ENCODE results near the gene KIAA0825. TPM values are rescaled to one million over a fixed set of nuclear protein-coding genes. Genes with fewer than 3 reads are reported as not detected.

Gene KIAA0825, protein sequence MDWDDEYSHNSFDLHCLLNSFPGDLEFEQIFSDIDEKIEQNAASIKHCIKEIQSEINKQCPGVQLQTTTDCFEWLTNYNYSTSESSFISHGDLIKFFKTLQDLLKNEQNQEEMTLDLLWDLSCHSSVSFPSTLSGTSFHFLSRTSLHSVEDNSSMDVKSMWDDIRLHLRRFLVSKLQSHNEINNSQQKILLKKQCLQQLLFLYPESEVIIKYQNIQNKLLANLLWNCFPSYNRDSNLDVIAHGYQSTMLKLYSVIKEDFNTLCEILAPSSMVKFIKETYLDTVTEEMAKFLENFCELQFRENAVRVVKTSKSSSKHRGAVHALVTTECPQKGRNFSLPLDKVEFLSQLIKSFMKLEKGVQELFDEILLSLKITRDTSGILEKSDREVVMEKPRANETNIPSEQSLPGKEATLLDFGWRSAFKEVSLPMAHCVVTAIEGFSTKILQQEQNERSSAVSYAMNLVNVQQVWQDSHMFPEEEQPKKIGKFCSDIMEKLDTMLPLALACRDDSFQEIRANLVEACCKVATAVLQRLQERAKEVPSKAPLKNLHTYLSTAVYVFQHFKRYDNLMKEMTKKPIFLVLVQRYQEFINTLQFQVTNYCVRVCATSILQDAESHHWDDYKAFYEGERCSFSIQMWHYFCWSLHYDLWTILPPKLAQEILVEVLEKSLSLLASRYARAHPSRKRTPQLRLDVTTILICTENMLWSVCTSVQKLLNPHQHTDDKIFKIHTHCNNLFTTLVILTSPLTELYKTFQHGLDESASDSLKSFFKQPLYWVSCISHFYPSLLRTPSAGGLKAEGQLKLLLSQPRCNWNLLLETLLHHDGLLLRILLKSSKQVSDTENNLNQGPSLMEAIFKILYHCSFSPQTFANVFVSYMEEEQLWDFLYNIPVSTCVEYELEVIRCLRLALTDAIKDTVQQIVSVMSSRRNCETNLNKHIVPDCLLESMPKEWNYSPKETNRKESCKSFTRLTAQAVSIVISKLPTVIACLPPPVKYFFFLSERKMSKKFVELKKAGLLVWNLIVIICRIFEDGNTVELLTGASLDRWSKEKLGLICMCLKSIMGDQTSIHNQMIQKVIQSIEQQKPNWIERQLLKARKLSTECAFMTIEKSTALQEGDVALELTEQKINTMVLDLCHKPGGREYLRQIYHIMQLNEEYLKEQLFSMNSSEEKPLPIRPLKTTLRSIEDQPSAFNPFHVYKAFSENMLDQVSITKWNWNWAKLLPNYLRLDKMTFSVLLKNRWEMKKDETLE (N-terminal part only)
- total RNA-seq (2022; extraction: Qiagen RNA extraction), result 0.42 to 0.58 TPM (median 0.51 TPM) in 5 replicates

DNA sequence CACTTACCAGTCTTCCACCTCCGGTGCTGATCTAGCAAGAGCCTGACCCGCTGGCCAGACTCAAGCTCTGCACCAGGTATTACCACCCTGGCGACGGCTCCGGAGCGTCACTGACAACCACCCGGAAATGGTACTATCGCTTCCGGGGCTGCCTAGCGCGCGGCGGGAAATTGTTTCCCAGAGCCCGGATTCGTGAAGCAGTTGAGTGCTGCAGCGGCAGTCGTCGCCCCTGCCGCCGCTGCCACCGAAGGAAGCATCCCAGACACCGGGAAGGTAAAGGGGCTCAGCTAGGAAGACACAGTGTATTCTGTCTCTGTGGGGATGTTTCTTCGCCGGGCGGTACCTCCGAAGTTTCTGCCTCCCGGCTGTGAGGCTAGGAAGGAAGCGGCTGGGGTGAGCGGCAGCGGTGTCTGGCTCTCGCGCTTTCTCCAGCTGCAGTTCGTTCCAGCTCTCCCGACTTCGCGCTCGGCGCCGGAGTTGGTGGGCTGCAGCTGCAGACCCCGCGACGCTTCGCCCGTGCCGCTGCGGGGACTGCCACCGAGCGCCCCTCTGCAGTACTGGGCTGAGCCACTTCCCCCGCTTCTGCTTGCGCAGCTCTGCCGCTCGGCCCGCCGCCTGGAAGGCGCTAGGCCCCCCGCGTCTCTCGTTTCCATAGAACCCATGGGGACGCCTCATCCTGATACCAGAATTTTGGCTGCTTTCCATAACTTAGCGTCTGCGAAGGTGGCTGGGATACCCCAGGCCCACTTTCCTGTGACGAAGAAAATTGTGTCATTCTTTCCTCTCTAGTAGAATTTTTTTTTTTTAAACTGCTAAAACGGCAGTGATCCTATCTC is at the start of gene KIAA0825, which contains the start of gene SLF1:
KIAA0825 (minus strand) TSS at position 112 of the 836 bp plus-strand sequence. CDS start 81,478 bp downstream, outside the sequence.
SLF1 (plus strand) TSS at position 177 of the 836 bp plus-strand sequence. CDS start 10,142 bp downstream, outside the sequence.

Other genes with a start within 250 kb of the KIAA0825 start
- gene SLF1, start 65 bp upstream of the KIAA0825 start, total RNA-seq (2022; extraction: Qiagen RNA extraction), result 8.0 to 9.2 TPM (median 8.5 TPM) in 5 replicates